PC-9 (cell line): Measurements from ENCODE around the gene LCA5. TPM values are rescaled to one million over a fixed set of nuclear protein-coding genes. Genes with fewer than 3 reads are reported as not detected.
A peak's percentile ranks its signal among the peaks of the same experiment; 100 is the strongest.

Experiments
- BruUV-seq: library from RNA; stranded (reverse); fragments of 400-500 nt; replicated peaks from 2 replicates; lab custom pipeline; 2021; lab: Mats Ljungman, UMichigan
- CTCF ChIA-PET: fragments of 300-600 bp; sonication (Branson Sonifier 250); formaldehyde crosslinking; loops from one replicate; lab custom pipeline; 2022; ENCODE audit warnings: antibody characterized with exemption; lab: Charles Lee
- POLR2A ChIA-PET: fragments of 300-600 bp; sonication (Branson Sonifier 250); formaldehyde crosslinking; loops from one replicate; lab custom pipeline; 2022; ENCODE audit warnings: antibody characterized with exemption; ENCODE audit not compliant: unreplicated experiment; lab: Charles Lee
- DNase-seq, 2 experiments: peaks; one replicate each; pipeline versions ENCODE4 v3.0.0 to v3.0.0-alpha.2; 2015 to 2022; ENCODE audit warnings: mixed read lengths in 1 of 2
- H2AFZ ChIP-seq: fragments of 200-600 bp; sonication (generic); 2 replicates; pipeline ENCODE4 v1.8.1; 2017; ENCODE audit warnings: antibody characterized with exemption
- H3F3A ChIP-seq: fragments of 200-600 bp; sonication (generic); 2 replicates; pipeline ENCODE4 v1.8.1; 2017; ENCODE audit warnings: antibody characterized with exemption, mild to moderate bottlenecking, low read depth; ENCODE audit not compliant: insufficient read depth
- H3K27ac ChIP-seq: fragments of 200-600 bp; sonication (generic); 2 replicates; pipeline ENCODE4 v1.6.1; 2016; ENCODE audit warnings: mixed run types
- H3K27me3 ChIP-seq: fragments of 200-600 bp; sonication (generic); 2 replicates; pipeline ENCODE4 v1.6.1; 2016; ENCODE audit warnings: low read depth, mixed run types; ENCODE audit not compliant: insufficient read depth
- H3K36me3 ChIP-seq: fragments of 200-600 bp; sonication (generic); 2 replicates; pipeline ENCODE4 v1.6.1; 2016; ENCODE audit warnings: low read depth, mixed run types
- H3K4me1 ChIP-seq: fragments of 200-600 bp; sonication (generic); replicated peaks from 2 replicates; pipeline ENCODE4 v1.6.1; 2016; ENCODE audit warnings: mixed run types; ENCODE audit not compliant: insufficient read depth
- H3K4me2 ChIP-seq: fragments of 200-600 bp; sonication (generic); 2 replicates; pipeline ENCODE4 v1.6.1; 2017; ENCODE audit warnings: mixed run types
- H3K4me3 ChIP-seq: fragments of 200-600 bp; sonication (generic); 2 replicates; pipeline ENCODE4 v1.6.1; 2016; ENCODE audit warnings: mixed run types
- H3K79me2 ChIP-seq: fragments of 200-600 bp; sonication (generic); 2 replicates; pipeline ENCODE4 v1.6.1; 2017; ENCODE audit warnings: low read depth, mixed run types
- H3K9me2 ChIP-seq: fragments of 200-600 bp; sonication (generic); 2 replicates; pipeline ENCODE4 v1.8.1; 2017; ENCODE audit warnings: mild to moderate bottlenecking; ENCODE audit not compliant: insufficient read depth
- H3K9me3 ChIP-seq: fragments of 200-600 bp; sonication (generic); 2 replicates; pipeline ENCODE4 v1.8.1; 2016; ENCODE audit warnings: low read depth; ENCODE audit not compliant: insufficient read depth
- H4K20me1 ChIP-seq: fragments of 200-600 bp; sonication (generic); 2 replicates; pipeline ENCODE4 v1.8.1; 2017; ENCODE audit not compliant: insufficient read depth
- EZH2 ChIP-seq: fragments of 200-600 bp; sonication (generic); IDR thresholded peaks from 2 replicates; pipeline ENCODE4 v1.8.0; 2017; ENCODE audit warnings: antibody characterized with exemption, low read depth
- intact Hi-C: fragments of 100-400 bp; cut with micrococcal nuclease; formaldehyde crosslinking; loops from one replicate; pipeline ENCODE4 v1.10.0; 2022; ENCODE audit not compliant: unreplicated experiment
- total RNA-seq: library from RNA; stranded (reverse); gene quantifications from 2 replicates; pipeline ENCODE4 v1.2.3, GENCODE V29; 2021
- TF ChIP-seq, protein P1 (sequence below): fragments of 200-600 bp; sonication (generic); conservative IDR thresholded peaks from 2 replicates; pipeline ENCODE4 v1.6.1; 2017; ENCODE audit warnings: mixed run types, antibody characterized with exemption, mild to moderate bottlenecking, moderate library complexity

LCA5 gene
- total RNA-seq, 1 experiment from 2014 or later = 5.4 TPM

- H3K27ac ChIP-seq = no peak overlapping the region
- POLR2A ChIA-PET = no interaction called here
Observed at GRCh38 chr6:79574630-79575225, 37.5 kb upstream of the LCA5 start.

DNA sequence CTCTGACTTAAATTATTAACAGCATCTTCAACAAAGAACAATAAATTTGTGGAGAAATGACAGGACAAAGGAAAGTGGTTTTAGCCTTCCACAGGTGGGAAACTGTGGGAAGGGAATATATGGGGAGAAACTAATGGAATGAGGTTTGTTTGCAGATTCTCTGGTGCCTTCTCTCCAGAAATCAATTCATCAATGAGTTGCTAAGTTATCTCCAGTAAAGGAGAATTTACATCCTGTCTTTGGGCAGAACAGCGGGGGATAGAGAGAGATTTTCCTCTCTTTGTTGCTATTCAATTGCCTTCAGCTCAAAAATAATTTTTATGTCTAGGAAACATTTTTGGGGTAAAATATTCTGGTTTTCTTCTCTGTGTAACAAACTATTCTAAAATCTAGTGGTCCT is 36.9 kb upstream of the LCA5 start:
- Histone ChIP-seq H3K79me2 (no peaks in the 10 kb centered on the region), H3F3A (peaks cover 15% of the 10 kb centered on the region), H3K36me3 (no peaks in the 10 kb centered on the region), H3K4me1 (peaks cover 43% of the 10 kb centered on the region), H4K20me1 (no peaks in the 10 kb centered on the region), H3K9me3 (no peaks in the 10 kb centered on the region), H2AFZ (no peak overlapping the region), H3K4me2 (no peak overlapping the region), H3K27me3 (no peaks in the 10 kb centered on the region), H3K9me2 (no peaks in the 10 kb centered on the region), H3K27ac (no peak overlapping the region), H3K4me3 (no peak overlapping the region)
- POLR2A ChIA-PET = no interaction called here
- DNase-seq = no peak
- no TSS peak for BruUV-seq
- intact Hi-C loops = loop anchor here (5.0 kb wide), 2 partner anchors 238 to 272 kb away; no protein-coding TSS in a partner anchor
- CTCF ChIA-PET = no interaction called here
- no peak for TF ChIP-seq EZH2
- TF ChIP-seq, protein P1, sequence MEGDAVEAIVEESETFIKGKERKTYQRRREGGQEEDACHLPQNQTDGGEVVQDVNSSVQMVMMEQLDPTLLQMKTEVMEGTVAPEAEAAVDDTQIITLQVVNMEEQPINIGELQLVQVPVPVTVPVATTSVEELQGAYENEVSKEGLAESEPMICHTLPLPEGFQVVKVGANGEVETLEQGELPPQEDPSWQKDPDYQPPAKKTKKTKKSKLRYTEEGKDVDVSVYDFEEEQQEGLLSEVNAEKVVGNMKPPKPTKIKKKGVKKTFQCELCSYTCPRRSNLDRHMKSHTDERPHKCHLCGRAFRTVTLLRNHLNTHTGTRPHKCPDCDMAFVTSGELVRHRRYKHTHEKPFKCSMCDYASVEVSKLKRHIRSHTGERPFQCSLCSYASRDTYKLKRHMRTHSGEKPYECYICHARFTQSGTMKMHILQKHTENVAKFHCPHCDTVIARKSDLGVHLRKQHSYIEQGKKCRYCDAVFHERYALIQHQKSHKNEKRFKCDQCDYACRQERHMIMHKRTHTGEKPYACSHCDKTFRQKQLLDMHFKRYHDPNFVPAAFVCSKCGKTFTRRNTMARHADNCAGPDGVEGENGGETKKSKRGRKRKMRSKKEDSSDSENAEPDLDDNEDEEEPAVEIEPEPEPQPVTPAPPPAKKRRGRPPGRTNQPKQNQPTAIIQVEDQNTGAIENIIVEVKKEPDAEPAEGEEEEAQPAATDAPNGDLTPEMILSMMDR = no peak

More at GRCh38 chr6:79574630-79575225, 37.5 kb upstream of the LCA5 start:
- BruUV-seq = no TSS peak
- Histone ChIP-seq H3K36me3 (no peaks in the 10 kb centered on the region), H3F3A (peaks cover 9% of the 10 kb centered on the region), H3K79me2 (no peaks in the 10 kb centered on the region), H3K9me3 (no peaks in the 10 kb centered on the region), H3K4me3 (no peak overlapping the region), H3K4me2 (no peak overlapping the region), H4K20me1 (no peaks in the 10 kb centered on the region), H3K27me3 (no peaks in the 10 kb centered on the region), H2AFZ (no peak overlapping the region), H3K4me1 (peaks cover 37% of the 10 kb centered on the region), H3K9me2 (no peaks in the 10 kb centered on the region)
- DNase-seq = peak; percentile 10 to 53
- intact Hi-C loops = loop anchor here (5.0 kb wide), 2 partner anchors 238 to 272 kb away; no protein-coding TSS in a partner anchor
- CTCF ChIA-PET = no interaction called here
- TF ChIP-seq, protein P1 = no peak
- no peak for TF ChIP-seq EZH2

DNA sequence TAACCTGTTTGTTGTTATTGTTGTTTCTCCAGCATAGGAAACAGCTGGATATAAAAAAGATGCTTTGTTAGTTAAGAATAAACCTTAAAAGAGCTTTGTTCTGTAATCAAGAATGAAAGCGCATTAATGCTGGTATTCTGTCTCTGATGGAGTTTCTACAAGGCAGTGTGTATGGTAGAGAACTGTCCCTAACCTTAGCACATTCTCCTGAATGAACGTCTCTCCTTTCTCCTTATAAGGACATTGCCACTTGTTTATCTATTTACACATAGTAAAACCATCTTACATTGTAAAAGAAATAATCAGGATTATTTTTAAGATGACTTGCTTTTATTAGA is 33.8 kb upstream of the LCA5 start:
- peak overlapping the region; percentile 46; the same call in 1 of the 2 replicates for H3K4me3 ChIP-seq
- no peak overlapping the region for H2AFZ ChIP-seq

More for the DNA sequence above, 33.8 kb upstream of the LCA5 start:
- no peaks in the 10 kb centered on the region for H3K36me3 ChIP-seq
- peak overlapping the region; percentile 84 for H3K27ac ChIP-seq
- BruUV-seq = no TSS peak
- peaks cover 19% of the 10 kb centered on the region for H3F3A ChIP-seq
- H3K4me1 ChIP-seq = peaks cover 55% of the 10 kb centered on the region
- H3K9me3 ChIP-seq = no peaks in the 10 kb centered on the region
- no peak for DNase-seq
- no peaks in the 10 kb centered on the region for H3K79me2 ChIP-seq
- POLR2A ChIA-PET = no interaction called here
- peak overlapping the region; percentile 80 for H3K4me2 ChIP-seq
- H3K27me3 ChIP-seq = no peaks in the 10 kb centered on the region
- H4K20me1 ChIP-seq = no peaks in the 10 kb centered on the region
- no peaks in the 10 kb centered on the region for H3K9me2 ChIP-seq
- intact Hi-C loops = loop anchor here (5.0 kb wide), 2 partner anchors 241 to 269 kb away; no protein-coding TSS in a partner anchor
- CTCF ChIA-PET = interaction anchor here (0.6 to 1.5 kb wide), 2 partner anchors 102 to 313 kb away, joined by 4 to 5 read pairs; no protein-coding TSS in a partner anchor
- no peak for TF ChIP-seq EZH2
- TF ChIP-seq, protein P1 = 0 out of 2 replicates have a peak, but pooled peaks have one; percentile 13
